Cerebellar nuclear complex (tissue), 1 donor: ENCODE data around the gene HAGH.

ENCODE experiments used
- DNase-seq, 2 experiments: peaks; one replicate each; lab custom pipeline; 2025; lab: John Stamatoyannopoulos, UW

HAGH gene

DNA sequence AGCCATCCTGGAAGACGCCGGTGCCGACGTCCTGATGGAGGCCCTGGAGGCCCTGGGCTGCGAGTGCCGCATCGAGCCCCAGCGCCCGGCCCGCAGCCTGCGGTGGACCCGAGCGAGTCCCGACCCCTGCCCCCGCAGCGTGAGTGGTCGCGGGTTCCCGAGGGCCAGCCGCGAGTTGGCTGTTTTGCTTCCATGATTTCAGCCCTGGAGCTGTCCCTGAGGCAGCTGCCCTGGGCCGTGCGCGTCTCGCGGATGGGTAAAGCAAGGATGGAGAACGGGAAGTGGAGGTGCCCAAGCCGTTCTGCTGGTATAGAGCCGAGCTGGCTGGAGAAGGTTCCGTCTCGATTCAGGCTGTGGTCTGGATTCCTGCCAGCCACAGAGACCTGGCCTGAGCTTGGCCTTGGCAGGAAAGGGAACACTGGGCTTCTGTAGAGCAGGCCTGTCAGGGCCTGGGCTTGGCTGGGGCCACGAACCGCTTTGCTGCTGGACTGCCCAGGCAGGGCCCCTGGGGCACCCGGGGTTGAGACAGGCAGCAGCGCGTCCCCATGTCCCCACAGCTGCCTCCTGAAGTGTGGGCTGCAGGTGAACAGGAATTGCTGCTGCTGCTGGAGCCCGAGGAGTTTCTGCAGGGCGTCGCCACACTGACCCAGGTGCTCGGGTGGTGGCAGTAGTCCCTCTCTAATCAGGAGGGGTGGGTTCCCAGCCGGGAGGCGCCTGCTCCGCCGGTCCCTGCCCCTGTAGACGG lies 52.8 kb downstream of the HAGH start:
- DNase-seq, result no peak

DNA sequence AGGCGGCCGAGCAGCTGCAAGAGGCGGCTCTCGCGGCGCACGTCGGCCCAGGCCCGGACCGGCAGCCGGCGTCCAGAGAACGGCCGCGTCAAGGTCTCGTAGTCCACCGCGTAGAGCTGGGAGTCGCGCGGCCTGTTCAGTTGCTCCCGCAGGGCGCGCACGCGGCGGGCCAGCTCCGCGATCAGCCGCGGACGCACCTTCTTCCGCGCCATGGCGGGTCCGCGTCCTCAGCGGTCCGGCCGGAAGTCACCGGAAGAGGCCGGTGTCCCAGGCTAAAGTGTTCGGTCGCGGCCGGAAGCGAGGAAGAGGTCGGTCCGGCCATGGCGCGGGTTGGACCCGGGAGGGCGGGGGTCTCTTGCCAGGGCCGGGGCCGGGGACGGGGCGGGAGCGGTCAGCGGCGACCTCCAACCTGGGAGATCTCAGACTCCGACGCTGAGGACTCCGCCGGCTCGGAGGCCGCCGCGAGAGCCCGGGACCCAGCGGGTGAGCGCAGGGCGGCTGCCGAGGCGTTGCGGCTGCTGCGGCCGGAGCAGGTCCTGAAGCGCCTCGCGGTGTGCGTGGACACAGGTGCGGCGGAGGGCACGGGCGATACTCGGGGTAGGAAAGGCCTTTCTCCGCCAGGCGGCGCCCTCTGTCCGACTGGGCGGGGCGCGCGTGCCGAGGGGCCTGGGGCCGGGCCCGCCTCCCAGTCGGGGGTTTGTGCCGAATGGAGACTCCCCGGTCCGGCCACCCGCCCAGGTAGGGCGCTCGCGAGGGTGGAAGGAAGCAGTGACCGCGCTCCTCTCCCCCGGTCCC lies 53.5 kb downstream of the HAGH start, which contains the start of gene MRPS34:
MRPS34 (minus strand) TSS at position 227 of the 795 bp plus-strand sequence; CDS start at position 212, 15 bp downstream.
- DNase-seq, result no peak

DNA sequence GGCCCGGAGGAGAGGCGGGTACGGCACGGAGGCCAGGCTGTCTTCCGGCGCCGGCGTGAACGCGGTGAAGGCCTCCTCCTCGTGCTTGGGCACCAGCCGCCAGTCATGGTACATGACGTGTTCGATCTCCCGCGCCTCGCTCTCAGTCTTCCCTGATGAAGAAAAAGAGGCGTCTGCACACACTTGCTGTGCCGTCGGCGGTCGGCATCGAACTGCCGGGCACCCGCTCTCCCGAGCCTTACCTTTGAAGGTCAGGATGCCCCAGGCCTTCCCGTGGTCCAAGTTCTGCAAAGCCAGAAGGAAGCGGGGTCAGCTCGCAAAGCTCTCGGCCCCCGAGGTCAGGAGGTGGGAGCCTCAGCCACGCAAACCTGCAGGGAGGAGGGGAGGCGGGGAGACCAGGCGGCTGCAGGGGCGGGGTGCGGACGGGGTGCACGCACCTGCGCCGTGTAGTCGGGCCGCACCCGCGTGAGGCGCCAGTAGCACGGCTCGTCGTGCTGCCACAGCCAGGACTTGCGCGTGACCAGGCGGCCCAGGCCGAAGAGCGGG lies 54.2 kb downstream of the HAGH start, which contains the start of gene EME2:
EME2 (plus strand) TSS at position 449 of the 546 bp plus-strand sequence. CDS start 418 bp downstream, outside the sequence.
- no peak for DNase-seq

DNA sequence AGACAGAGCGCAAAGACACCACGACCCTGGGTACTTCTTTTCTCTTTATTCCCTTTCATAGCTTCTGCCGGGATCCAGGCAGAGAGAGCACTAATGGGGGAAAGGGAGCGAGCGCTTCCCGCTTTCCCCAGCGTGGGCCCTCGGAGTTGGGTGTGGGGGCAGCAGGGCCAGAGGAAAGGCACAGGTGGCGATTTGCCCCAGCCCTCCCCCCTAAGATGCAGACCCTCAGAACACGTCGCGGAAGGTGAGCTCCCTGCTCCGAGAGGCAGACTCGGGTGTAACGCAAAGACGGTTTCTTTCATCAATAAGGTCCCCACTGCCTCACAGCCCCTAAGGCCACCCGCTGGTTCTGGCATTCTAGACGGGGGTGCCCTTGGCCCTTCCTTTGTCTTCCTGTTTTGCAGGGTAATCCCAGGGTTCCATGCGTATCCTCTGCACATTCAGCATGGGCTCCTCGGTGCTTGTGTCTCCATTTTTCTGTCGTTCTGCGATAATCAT lies 54.7 kb downstream of the HAGH start:
- DNase-seq, result no peak

DNA sequence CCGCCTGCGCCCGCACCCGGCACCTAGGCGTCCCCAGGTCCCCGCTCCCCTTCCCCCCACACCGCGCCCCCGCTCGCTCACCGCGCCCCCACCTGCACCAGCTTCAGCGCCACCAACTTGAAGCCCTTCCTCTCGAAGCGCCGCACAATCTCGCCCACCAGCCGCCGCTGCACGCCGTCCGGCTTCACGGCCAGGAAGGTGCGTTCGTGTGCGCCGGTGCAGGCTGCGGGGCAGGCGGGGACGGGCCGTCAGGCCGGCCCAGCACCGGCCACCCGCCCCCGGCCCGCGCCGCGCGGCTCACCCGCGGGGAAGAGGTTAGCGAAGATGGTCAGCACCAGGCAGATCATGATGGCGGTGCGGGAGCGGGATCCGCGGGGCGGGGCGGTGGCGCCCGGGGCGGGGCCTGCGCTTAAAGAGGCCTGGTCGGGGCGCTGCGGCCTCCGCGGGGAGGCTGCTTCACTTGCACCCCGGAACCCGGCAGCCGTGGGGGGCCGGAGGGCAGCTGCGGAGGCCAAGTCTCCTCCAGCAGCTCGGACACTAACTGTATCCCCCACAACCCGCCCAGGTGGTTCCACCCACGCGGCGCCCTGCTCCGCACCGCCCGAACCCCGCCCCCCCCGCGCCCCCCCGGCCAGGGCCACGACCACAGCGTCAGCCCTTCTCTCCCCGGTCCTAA lies 55.3 kb downstream of the HAGH start, which contains the start of gene NME3:
NME3 (minus strand) TSS at position 356 of the 676 bp plus-strand sequence; CDS start at position 347, 9 bp downstream.
- no peak for DNase-seq

DNA sequence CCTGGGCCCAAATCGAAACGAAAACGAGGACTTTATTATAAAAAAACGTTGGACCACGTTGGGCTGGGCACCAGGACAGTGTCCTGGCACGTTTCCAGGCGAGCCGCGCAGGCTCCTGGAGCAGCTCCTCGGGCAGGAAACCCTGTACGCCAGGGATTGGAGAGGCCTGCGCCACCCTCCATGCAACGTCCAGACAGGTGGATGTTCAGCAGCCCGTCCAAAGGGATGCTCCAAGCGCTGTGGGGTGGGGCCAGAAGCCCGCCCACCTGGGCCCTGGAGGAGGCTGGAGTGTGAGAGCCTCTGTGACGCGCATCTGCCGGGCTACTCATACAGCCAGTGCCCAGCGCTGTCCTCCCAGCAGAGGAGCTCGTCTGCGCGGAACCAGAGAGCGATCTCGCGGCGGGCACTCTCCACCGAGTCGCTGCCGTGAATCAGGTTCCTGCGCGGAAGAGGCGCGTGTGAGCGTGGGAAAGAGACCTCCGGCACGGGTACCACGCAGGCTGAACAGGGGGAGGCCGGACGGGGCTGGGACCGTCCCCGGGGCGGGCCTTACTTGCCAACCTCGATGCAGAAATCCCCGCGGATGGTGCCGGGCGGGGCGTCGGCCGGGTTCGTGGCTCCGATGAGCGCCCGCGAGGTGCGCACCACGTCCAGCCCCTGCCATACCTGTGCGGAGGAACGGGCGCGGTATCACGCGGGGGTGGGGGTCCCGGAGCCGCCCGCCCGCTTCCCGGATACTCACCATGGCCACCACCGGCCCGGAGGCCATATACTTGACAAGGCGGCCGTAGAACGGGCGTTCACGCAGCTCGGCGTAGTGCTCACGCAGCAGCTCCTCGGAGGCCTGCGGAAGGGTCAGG lies 56.1 kb downstream of the HAGH start:
- DNase-seq, result no peak

DNA sequence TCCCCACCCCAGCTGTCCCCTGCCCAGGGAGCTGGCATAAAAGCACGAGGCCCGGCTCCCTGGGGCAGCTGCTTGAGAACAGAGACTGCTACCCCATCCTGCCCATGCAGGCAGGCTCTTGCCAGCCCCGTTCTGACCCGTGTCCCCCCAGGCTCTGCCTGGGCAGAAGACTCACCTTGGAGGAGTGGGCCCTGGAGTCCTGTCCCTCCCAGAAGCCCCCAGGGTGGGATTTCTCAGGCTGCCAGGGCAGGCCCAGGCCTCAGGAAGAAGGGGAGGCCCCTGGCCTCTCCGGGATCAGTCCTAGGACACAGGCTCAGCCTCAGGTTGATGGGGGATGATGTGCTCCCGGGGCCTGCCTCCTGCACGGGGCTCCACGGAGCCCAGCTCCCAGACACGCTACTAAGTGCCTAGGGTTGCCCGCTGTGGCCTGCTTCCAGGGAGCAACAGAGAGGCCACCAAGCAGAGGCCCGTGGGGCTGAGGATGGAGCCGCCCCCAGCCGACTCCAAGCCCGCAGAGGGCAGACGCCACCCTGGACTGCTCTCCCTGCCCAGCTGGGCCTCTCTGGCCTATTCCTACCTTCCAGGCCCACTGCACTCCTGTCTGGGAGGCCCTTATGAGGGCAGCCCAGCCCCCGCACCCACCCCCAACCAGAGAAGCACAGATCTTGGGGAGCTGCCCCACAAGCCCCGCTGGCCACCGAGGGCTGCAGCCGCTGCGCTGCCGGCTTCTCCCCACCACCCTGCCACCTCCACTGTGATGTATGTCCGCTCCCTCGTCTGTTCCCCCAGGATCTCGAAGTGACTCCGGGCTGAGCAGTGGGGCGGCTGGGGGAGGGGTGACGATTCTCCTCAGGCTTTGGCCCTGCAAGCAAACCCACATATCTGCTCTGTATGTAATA lies 57.0 kb downstream of the HAGH start:
- no peak for DNase-seq

DNA sequence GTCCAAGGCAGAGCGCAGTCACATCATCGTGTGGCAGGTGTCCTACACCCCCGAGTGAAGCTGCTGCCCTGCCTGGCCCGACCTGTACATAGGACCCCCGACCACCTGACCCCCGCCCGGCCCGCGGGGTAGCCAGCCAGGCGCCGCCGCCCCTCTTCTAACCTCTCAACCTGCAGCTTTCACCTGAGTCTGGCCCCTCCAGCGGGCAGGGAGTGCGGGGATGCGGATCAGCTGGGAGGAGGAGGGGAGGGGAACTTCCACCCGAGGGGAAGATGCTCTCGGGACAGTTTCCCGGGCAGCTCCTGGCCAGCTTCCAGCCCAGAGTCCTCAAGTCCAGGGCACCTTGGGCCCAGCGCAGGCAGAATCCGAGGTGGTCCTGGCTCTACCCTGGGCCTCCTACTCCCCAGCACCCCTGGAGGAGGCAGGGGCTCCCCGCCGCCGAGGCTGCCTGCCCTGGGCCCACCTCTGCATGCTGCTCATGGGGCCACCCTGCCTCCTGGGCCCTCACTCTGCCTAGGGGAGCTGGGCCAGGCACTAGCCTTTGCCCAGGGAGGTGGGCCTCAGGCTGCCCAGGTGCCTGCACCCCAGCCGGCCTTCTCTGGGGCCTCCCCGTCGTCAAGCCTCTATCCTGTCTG lies 57.7 kb downstream of the HAGH start:
- no peak for DNase-seq

DNA sequence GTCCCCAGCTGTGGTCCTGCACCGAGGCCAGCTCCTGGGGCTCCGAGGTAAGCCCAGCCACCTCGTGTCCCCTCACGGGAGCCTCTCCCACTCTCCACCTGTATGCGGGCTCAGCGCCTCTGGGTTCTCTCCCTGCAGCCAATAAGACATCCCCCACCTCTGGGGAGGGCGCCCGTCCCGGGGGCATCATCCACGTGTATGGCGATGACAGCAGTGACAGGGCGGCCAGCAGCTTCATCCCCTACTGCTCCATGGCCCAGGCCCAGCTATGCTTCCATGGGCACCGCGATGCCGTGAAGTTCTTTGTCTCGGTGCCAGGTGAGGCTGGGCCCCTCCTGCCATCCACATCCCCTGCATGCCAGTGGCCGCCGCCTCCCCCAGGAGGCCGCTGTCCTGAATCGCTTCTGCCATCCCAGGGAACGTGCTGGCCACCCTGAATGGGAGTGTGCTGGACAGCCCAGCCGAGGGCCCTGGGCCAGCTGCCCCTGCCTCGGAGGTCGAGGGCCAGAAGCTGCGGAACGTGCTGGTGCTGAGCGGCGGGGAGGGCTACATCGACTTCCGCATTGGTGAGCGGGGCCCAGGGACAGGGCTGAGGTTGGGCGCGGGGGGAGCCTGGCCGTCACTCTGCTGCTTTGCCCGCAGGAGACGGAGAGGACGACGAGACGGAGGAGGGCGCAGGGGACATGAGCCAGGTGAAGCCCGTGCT lies 58.4 kb downstream of the HAGH start:
- DNase-seq, result no peak

DNA sequence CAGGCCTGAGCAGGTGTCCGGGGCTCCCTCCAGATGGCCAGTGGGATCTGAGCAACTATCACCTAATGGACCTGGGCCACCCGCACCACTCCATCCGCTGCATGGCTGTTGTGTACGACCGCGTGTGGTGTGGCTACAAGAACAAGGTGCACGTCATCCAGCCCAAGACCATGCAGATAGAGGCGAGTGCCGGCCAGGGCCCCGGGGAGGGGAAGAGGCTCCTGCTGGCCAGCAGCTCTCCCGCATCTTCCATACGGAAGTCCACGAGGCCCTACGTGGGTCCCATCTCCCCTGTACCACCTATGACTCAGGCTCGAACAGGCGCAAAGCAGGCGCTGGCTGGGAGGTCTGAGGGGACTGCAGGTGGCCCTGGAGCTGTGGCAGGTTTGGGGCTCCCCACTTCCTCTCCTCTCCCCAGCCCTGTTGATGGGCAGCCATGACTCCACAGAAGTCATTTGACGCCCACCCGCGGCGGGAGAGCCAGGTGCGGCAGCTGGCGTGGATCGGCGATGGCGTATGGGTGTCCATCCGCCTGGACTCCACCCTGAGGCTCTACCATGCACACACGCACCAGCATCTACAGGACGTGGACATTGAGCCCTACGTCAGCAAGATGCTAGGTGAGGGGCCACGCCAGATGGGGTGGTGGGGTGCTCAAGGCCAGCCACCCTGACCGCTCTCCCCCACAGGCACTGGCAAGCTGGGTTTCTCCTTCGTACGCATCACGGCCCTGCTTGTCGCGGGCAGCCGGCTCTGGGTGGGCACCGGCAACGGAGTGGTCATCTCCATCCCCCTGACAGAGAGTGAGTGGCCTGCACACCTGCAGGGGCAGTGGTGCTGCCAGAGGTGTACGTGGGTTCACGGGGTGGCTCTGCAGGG lies 59.3 kb downstream of the HAGH start:
- no peak for DNase-seq

DNA sequence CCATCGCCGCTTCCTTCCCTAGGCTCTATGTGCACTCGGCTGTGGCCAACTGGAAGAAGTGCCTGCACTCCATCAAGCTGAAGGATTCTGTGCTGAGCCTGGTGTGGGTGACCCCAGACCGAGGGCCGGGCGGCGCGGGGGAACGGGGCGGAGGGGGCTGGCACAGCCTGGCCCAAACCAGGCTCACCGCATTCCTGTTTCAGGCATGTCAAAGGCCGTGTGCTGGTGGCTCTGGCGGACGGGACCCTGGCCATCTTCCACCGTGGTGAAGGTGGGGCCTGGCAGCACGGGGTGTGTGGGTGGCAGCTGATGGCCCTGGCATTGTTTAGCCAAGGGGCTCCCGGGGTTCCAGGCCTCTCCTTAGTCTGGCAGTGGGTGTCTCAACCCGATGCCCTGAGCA lies 59.9 kb downstream of the HAGH start:
- no peak for DNase-seq

DNA sequence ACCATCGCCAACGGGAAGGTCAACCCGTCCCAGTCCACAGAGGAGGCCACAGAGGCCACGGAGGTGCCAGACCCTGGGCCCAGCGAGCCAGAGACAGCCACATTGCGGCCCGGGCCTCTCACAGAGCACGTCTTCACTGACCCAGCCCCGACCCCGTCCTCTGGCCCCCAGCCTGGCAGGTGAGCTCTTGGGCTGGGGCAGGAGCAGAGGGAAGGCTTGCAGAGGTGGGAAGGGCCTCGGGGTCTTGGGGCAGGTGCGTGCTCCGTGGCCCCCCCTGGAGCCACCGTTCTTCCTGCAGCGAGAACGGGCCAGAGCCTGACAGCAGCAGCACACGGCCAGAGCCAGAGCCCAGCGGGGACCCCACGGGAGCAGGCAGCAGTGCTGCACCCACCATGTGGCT lies 60.4 kb downstream of the HAGH start:
- DNase-seq, result no peak

DNA sequence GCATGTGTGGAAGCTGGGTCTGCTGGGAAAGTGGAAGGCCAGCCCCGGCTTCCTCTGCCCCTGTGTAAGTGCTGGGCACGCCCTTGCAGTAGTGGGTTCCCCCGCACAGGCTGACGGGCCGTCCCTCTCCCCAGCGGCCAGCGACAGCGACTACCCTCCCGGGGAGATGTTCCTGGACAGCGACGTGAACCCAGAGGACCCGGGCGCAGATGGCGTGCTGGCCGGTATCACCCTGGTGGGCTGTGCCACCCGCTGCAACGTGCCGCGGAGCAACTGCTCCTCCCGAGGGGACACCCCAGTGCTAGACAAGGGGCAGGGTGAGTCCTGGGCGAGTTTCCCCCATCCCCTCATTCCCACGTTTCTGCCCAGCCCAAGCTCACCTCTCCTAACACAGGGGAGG lies 60.8 kb downstream of the HAGH start:
- DNase-seq, result no peak

DNA sequence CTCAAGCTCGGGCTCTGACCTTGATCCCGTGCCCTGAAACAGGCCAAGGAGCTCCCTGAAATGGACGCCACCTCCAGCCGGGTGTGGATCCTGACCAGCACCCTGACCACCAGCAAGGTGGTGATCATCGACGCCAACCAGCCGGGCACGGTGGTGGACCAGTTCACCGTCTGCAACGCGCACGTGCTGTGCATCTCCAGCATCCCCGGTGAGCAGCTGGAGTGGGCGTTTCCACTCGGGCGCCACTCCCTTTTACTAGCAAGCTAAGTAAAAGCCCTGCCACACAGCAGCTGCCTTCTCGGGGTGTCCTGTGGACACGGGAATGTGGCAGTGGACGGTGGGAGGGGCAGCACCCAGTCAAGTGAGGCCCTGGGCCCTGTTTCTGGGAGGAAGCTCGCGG lies 61.7 kb downstream of the HAGH start:
- no peak for DNase-seq

DNA sequence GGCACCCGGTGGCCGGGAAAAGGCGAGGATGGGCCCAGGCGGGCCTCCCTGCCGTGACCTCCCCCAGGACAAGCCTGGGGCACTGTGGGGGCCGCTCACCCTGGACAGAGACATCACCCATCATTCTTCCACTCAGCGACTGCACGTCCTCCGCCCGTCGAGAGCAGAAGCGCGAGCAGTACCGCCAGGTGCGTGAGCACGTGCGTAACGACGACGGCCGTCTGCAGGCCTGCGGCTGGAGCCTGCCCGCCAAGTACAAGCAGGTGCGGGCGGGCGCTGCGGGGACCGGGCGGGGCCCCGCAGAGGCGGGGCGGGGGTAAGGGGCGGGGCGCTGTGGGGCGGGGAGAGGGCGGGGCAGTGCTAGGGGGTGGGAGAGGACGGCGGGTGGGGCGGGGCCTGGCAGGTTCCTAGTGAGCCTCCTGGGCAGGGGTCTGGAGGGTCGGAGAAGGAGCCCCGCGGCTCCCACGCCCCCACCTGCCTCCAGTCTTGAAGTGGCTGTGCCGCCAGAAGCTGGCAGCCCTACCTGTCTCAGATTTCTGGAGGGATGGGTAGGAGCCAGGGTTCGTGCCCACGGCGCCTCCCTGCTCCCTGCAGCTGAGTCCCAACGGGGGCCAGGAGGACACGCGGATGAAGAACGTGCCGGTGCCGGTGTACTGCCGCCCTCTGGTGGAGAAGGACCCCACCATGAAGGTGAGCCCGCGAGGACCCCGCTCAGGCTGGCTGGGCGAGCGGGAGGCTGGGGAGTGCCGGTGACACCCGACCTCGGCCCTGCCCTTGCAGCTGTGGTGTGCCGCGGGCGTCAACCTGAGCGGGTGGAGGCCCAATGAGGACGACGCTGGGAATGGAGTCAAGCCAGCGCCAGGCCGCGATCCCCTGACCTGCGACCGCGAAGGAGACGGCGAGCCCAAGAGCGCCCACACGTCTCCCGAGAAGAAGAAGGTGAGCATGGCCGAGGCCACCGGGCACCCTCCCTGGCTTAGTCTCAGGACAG lies 62.8 kb downstream of the HAGH start:
- no peak for DNase-seq

DNA sequence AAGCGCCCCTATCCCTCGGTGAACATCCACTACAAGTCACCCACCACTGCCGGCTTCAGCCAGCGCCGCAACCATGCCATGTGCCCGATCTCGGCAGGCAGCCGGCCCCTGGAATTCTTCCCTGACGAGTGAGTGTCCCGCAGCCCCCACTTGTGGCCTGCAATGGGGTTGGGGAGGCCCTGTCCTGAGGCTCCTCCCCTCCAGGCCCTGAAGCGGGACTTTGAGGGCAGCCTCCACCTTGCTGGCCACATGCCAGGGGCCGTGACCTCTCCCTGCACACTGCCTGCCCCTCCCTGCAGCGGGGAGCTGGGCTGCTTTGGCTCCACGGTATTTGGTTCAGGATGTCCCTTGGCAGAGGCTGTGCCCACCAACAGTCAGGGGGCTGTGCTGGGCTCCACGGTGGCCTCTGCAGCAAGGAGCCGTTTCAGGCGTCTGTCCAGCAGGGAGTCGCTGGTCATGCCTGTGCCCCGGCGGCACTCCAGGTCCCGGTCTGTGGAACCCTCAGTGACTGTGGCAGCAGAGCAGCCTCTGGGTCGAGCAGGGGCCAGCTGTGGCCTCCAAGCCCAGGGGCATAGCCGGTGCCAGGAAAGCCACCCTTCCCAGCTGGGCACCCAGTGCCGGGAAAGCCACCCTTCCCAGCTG lies 63.6 kb downstream of the HAGH start:
- DNase-seq, result no peak
